K562 (cell line): ENCODE measurements around the gene SLC2A4RG. TPM values are rescaled to one million over a fixed set of nuclear protein-coding genes. Genes with fewer than 3 reads are reported as not detected.

Experiments
- ADNP ChIP-seq: fragments of 200-800 bp; sonication (Bioruptor generic); IDR thresholded peaks from 2 replicates; pipeline ENCODE4 v1.6.1; 2016; ENCODE audit warnings: missing genetic modification characterization, missing compliant biosample characterization
- ELF1 ChIP-seq: fragments of 200-800 bp; sonication (Bioruptor generic); IDR thresholded peaks from 2 replicates; pipeline ENCODE4 v1.6.1; 2016; ENCODE audit warnings: missing genetic modification characterization, missing compliant biosample characterization
- FOXK2 ChIP-seq, 2 experiments: fragments of 450-650 bp; IDR thresholded peaks in 1 of 2; conservative IDR thresholded peaks in 1 of 2; 2 replicates each; pipeline ENCODE4 v1.6.1; 2016; ENCODE audit warnings: low read depth in 2 of 2, mild to moderate bottlenecking in 1 of 2
- FOXM1 ChIP-seq, 2 experiments: fragments of 450-650 bp in 1 of 2; sonication (generic) in 1 of 2; formaldehyde crosslinking in 1 of 2; IDR thresholded peaks; 2 replicates each; pipeline versions ENCODE4 v1.6.1 to v1.9.0; 2017 to 2022; ENCODE audit warnings: low read depth in 2 of 2, mild to moderate bottlenecking in 2 of 2, missing genetic modification reagents in 1 of 2, moderate library complexity in 1 of 2
- KAT7 ChIP-seq: sonication (generic); formaldehyde crosslinking; IDR thresholded peaks from 2 replicates; pipeline ENCODE4 v1.8.0; 2022; ENCODE audit warnings: missing genetic modification reagents, mild to moderate bottlenecking, borderline replicate concordance
- NCOA1 ChIP-seq: fragments of 450-650 bp; IDR thresholded peaks from 2 replicates; pipeline ENCODE4 v1.6.1; 2016; ENCODE audit warnings: low read depth
- NUFIP1 ChIP-seq: fragments of 450-650 bp; IDR thresholded peaks from 2 replicates; pipeline ENCODE4 v1.6.1; 2018; ENCODE audit not compliant: partially characterized antibody
- PHF8 ChIP-seq: fragments of 200-600 bp; sonication (generic); IDR thresholded peaks from 2 replicates; pipeline ENCODE4 v1.6.1; 2012; ENCODE audit warnings: mixed run types, mild to moderate bottlenecking, inconsistent platforms, low read length, moderate library complexity, borderline replicate concordance
- POLR2AphosphoS2 ChIP-seq: IDR thresholded peaks from 2 replicates; pipeline ENCODE4 v1.6.1; 2012; ENCODE audit warnings: low read length, improper control_type of control experiment
- PTTG1 ChIP-seq: fragments of 450-650 bp; IDR thresholded peaks from 2 replicates; pipeline ENCODE4 v1.6.1; 2016; ENCODE audit warnings: low read depth, mild to moderate bottlenecking, missing genetic modification characterization, missing compliant biosample characterization
- RBM34 ChIP-seq: fragments of 200-400 bp; formaldehyde crosslinking; IDR thresholded peaks from 2 replicates; pipeline ENCODE4 v1.6.1; 2018; ENCODE audit warnings: low read length, borderline replicate concordance; ENCODE audit not compliant: insufficient read depth
- ZNF121 ChIP-seq: sonication (generic); formaldehyde crosslinking; conservative IDR thresholded peaks from 2 replicates; pipeline ENCODE4 v1.8.0; 2022; ENCODE audit warnings: missing genetic modification reagents
- ZNF140 ChIP-seq: fragments of 250-450 bp; sonication (Bioruptor Pico); IDR thresholded peaks from 2 replicates; pipeline ENCODE4 v1.8.0; 2021; ENCODE audit warnings: moderate library complexity, mild to moderate bottlenecking, inconsistent platforms
- ZNF165 ChIP-seq: fragments of 250-450 bp; sonication (Bioruptor Pico); IDR thresholded peaks from 2 replicates; pipeline ENCODE4 v1.4.0; 2020; ENCODE audit warnings: borderline replicate concordance
- polyA plus RNA-seq, 8 experiments: library from polyadenylated mRNA; depleted of rRNA in 4 of 8; stranded (reverse) in 5 of 8; unstranded in 3 of 8; fragments of >200 nt; fragmentation: Nextera tagmentation in 2 of 8; fragmentation: Illumina TruSeq in 1 of 8; extraction: Ambion mirVana in 2 of 8; extraction: Trizol in 1 of 8; gene quantifications; 2 replicates each; pipeline versions ENCODE4 v1.2.1 to v1.2.3, GENCODE V29; 2011 to 2014; ENCODE audit warnings: inconsistent platforms in 1 of 8, missing spikeins in 1 of 8
- total RNA-seq, 7 experiments: library from RNA; depleted of rRNA in 6 of 7; stranded (reverse); fragments of >200 nt in 6 of 7; fragmentation: Illumina TruSeq in 2 of 7; extraction: Trizol in 2 of 7; gene quantifications; 2 replicates each; pipeline versions ENCODE4 v1.2.1 to v1.2.3, GENCODE V29; 2011 to 2021; ENCODE audit warnings: low replicate concordance in 1 of 7
- TF ChIP-seq, protein P1 (sequence below): sonication (generic); formaldehyde crosslinking; IDR thresholded peaks from 2 replicates; pipeline ENCODE4 v1.8.1; 2023; ENCODE audit warnings: mild to moderate bottlenecking, missing genetic modification reagents
- TF ChIP-seq, protein P2 (sequence below): sonication (generic); formaldehyde crosslinking; IDR thresholded peaks from 2 replicates; pipeline ENCODE4 v1.8.0; 2022; ENCODE audit warnings: missing genetic modification reagents, mild to moderate bottlenecking, moderate library complexity, borderline replicate concordance
- TF ChIP-seq, protein P3 (sequence below), 2 experiments: fragments of 450-650 bp in 1 of 2; sonication (generic) in 1 of 2; formaldehyde crosslinking in 1 of 2; IDR thresholded peaks in 1 of 2; conservative IDR thresholded peaks in 1 of 2; 2 replicates each; pipeline versions ENCODE4 v1.6.1 to v1.8.1; 2016 to 2023; ENCODE audit warnings: mild to moderate bottlenecking in 2 of 2, moderate library complexity in 2 of 2, inconsistent platforms in 1 of 2, missing genetic modification reagents in 1 of 2

SLC2A4RG gene
- total and polyA plus RNA-seq, 9 of the 15 experiments (the other 6 are each of a cell fraction or from before 2014, with no cell fraction given) = 0.34 to 97.3 (median 26.5) TPM

DNA sequence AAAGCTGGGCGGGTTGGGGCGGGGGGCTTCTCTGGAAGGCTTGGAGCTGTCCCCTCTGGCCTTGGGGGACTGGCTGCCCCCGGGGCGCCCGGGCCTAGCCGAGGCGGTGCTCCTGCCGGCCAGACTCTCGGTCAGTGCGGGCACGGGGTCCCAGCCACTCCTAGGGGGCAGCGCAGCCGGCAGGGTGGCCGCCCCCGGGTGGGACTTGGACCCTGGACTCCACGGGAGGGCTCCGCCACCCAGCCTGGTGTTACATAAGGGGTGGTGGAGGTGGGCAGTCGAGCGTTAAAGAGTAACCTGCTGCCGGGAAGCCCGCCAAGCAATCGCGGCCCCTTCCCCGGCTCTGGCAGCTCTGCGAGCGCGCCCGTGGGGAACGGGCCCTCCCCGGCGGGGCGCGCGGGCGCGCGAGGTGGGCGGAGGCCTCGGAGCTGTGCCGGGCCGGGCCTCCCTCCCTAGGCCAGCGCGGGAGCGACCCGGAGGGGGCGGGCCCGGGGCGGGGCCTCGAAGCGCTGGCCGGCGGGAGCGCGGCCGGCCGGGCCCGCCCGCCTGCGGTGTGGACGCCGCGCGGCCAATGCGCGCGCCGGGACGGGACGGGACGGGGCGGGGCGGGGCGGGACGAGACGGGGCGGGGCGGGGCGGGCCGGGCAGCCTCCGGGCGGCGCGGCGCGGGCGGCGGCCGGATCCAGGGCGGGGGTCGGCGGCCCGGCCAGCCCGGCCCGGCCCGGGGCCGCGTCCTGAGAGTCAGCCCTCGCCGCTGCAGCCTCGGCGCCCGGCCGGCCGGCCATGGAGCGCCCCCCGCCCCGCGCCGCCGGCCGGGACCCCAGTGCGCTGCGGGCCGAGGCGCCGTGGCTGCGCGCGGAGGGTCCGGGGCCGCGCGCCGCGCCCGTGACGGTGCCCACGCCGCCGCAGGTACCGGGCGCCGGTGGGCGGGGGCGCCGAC, at the start of gene SLC2A4RG (continued):
- TF ChIP-seq FOXK2 (conservative IDR thresholded peaks at IDR 0.05 in 1 of 2, IDR thresholded peaks at IDR 0.05 in 1 of 2; ENCODE audit: low read depth in 2 of 2) (no peak), ZNF121 (CRISPR knock-in tag) (no peak), PTTG1 (tag) (no peak), ZNF165 (no peak), NCOA1 (no peak), FOXM1 (IDR thresholded peaks at IDR 0.05; ENCODE audit: low read depth) (no peak), FOXM1 (CRISPR knock-in tag; IDR thresholded peaks at IDR 0.05; ENCODE audit: low read depth) (0 out of 2 replicates have a peak, but pooled peaks have one; percentile 59), NUFIP1 (no peak), ELF1 (tag) (no peak), ADNP (tag) (no peak), POLR2AphosphoS2 (no peak), KAT7 (CRISPR knock-in tag) (0 out of 2 replicates have a peak, but pooled peaks have one; percentile 38), ZNF140 (CRISPR knock-in tag) (no peak), RBM34 (no peak), PHF8 (peak; percentile 22; the same call in 1 of the 2 replicates)
- TF ChIP-seq, protein P1, sequence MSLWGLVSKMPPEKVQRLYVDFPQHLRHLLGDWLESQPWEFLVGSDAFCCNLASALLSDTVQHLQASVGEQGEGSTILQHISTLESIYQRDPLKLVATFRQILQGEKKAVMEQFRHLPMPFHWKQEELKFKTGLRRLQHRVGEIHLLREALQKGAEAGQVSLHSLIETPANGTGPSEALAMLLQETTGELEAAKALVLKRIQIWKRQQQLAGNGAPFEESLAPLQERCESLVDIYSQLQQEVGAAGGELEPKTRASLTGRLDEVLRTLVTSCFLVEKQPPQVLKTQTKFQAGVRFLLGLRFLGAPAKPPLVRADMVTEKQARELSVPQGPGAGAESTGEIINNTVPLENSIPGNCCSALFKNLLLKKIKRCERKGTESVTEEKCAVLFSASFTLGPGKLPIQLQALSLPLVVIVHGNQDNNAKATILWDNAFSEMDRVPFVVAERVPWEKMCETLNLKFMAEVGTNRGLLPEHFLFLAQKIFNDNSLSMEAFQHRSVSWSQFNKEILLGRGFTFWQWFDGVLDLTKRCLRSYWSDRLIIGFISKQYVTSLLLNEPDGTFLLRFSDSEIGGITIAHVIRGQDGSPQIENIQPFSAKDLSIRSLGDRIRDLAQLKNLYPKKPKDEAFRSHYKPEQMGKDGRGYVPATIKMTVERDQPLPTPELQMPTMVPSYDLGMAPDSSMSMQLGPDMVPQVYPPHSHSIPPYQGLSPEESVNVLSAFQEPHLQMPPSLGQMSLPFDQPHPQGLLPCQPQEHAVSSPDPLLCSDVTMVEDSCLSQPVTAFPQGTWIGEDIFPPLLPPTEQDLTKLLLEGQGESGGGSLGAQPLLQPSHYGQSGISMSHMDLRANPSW = no peak
- TF ChIP-seq, protein P2, sequence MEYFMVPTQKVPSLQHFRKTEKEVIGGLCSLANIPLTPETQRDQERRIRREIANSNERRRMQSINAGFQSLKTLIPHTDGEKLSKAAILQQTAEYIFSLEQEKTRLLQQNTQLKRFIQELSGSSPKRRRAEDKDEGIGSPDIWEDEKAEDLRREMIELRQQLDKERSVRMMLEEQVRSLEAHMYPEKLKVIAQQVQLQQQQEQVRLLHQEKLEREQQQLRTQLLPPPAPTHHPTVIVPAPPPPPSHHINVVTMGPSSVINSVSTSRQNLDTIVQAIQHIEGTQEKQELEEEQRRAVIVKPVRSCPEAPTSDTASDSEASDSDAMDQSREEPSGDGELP = no peak; the same call in 1 of the 2 replicates
- TF ChIP-seq, protein P3, sequence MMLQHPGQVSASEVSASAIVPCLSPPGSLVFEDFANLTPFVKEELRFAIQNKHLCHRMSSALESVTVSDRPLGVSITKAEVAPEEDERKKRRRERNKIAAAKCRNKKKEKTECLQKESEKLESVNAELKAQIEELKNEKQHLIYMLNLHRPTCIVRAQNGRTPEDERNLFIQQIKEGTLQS (IDR thresholded peaks at IDR 0.05) = no peak
- TF ChIP-seq, protein P3 (CRISPR knock-in tag; conservative IDR thresholded peaks at IDR 0.05) = no peak
